GM23338 (cell line): ENCODE measurements around the gene HRH3. TPM values are rescaled to one million over a fixed set of nuclear protein-coding genes. Genes with fewer than 3 reads are reported as not detected.

Experiments
- ATAC-seq: fragments of 200-7000 bp; cut with Tn5 transposase; 3 replicates; pipeline ENCODE4 v1.9.1; 2020
- DNase-seq: peaks from one replicate; pipeline ENCODE4 v3.0.0-alpha.2; 2015; ENCODE audit warnings: low spot score
- H2AFZ ChIP-seq: fragments of 200-600 bp; sonication (generic); 2 replicates; pipeline ENCODE4 v1.8.0; 2016; ENCODE audit warnings: antibody characterized with exemption, mild to moderate bottlenecking, moderate library complexity
- H3F3A ChIP-seq: fragments of 200-600 bp; sonication (generic); replicated peaks from 2 replicates; pipeline ENCODE4 v1.8.0; 2017; ENCODE audit warnings: antibody characterized with exemption, mixed run types, low read depth
- H3K27ac ChIP-seq: fragments of 200-600 bp; sonication (generic); 2 replicates; pipeline ENCODE4 v1.6.1; 2016; ENCODE audit warnings: low read depth
- H3K27me3 ChIP-seq: fragments of 200-600 bp; sonication (generic); 2 replicates; pipeline ENCODE4 v1.8.0; 2016; ENCODE audit warnings: mild to moderate bottlenecking, mixed run types, moderate library complexity; ENCODE audit not compliant: insufficient read depth
- H3K36me3 ChIP-seq: fragments of 200-600 bp; sonication (generic); 2 replicates; pipeline ENCODE4 v1.8.0; 2016; ENCODE audit warnings: mild to moderate bottlenecking; ENCODE audit not compliant: insufficient read depth
- H3K4me1 ChIP-seq: fragments of 200-600 bp; sonication (generic); 2 replicates; pipeline ENCODE4 v1.8.0; 2016; ENCODE audit warnings: mild to moderate bottlenecking, moderate library complexity; ENCODE audit not compliant: insufficient read depth
- H3K4me2 ChIP-seq: fragments of 200-600 bp; sonication (generic); 2 replicates; pipeline ENCODE4 v1.7.1; 2017; ENCODE audit warnings: mixed run types
- H3K4me3 ChIP-seq: fragments of 200-600 bp; sonication (generic); 2 replicates; pipeline ENCODE4 v1.6.1; 2016; ENCODE audit warnings: mixed run types
- H3K79me2 ChIP-seq: fragments of 200-600 bp; sonication (generic); replicated peaks from 2 replicates; pipeline ENCODE4 v1.8.0; 2017; ENCODE audit warnings: mild to moderate bottlenecking; ENCODE audit not compliant: insufficient read depth
- H3K9me2 ChIP-seq: fragments of 200-600 bp; sonication (generic); 2 replicates; pipeline ENCODE4 v1.8.0; 2017; ENCODE audit not compliant: insufficient read depth
- H4K20me1 ChIP-seq: fragments of 200-600 bp; sonication (generic); replicated peaks from 2 replicates; pipeline ENCODE4 v1.8.0; 2017; ENCODE audit warnings: mild to moderate bottlenecking; ENCODE audit not compliant: insufficient read depth
- H3K27ac Mint-ChIP-seq: 2 replicates; pipeline ENCODE4 v1.8.0; 2020; ENCODE audit warnings: inconsistent platforms, mild to moderate bottlenecking, moderate library complexity, mixed read lengths
- H3K27me3 Mint-ChIP-seq: 3 replicates; pipeline ENCODE4 v1.8.0; 2022; ENCODE audit warnings: low read depth, mild to moderate bottlenecking, moderate library complexity, mixed read lengths, inconsistent platforms; ENCODE audit not compliant: insufficient read depth, poor library complexity
- H3K36me3 Mint-ChIP-seq: 3 replicates; pipeline ENCODE4 v1.8.0; 2021; ENCODE audit warnings: low read depth, mild to moderate bottlenecking, inconsistent platforms, moderate library complexity, mixed read lengths
- H3K4me1 Mint-ChIP-seq: 3 replicates; pipeline ENCODE4 v1.8.0; 2020; ENCODE audit warnings: mild to moderate bottlenecking, inconsistent platforms, mixed read lengths
- H3K4me3 Mint-ChIP-seq: 3 replicates; pipeline ENCODE4 v1.8.0; 2021; ENCODE audit warnings: moderate library complexity, mild to moderate bottlenecking, inconsistent platforms, mixed read lengths
- H3K9me3 Mint-ChIP-seq: 3 replicates; pipeline ENCODE4 v1.8.0; 2020; ENCODE audit warnings: moderate library complexity, mild to moderate bottlenecking, inconsistent platforms, mixed read lengths
- CREB1 ChIP-seq: fragments of 250-450 bp; sonication (Bioruptor Pico); IDR thresholded peaks from 2 replicates; pipeline ENCODE4 v1.5.0; 2020; ENCODE audit warnings: low read depth, mild to moderate bottlenecking, moderate library complexity
- CTCF ChIP-seq, 2 experiments: fragments of 200-600 bp in 1 of 2; sonication (generic) in 1 of 2; conservative IDR thresholded peaks; 2 replicates each; pipeline versions ENCODE4 v1.5.1 to v1.6.1; 2016 to 2017; ENCODE audit warnings: antibody characterized with exemption in 2 of 2, low read depth in 2 of 2, mild to moderate bottlenecking in 2 of 2, moderate library complexity in 1 of 2
- ETS1 ChIP-seq: IDR thresholded peaks from 2 replicates; pipeline ENCODE4 v1.6.1; 2016; ENCODE audit warnings: antibody characterized with exemption
- EZH2 ChIP-seq: fragments of 200-600 bp; sonication (generic); IDR thresholded peaks from one replicate; pipeline ENCODE4 v1.8.0; 2017; ENCODE audit warnings: antibody characterized with exemption, mild to moderate bottlenecking, low read depth; ENCODE audit not compliant: unreplicated experiment
- EZH2phosphoT487 ChIP-seq: fragments of 200-600 bp; sonication (generic); IDR thresholded peaks from one replicate; pipeline ENCODE4 v1.8.1; 2018; ENCODE audit warnings: antibody characterized with exemption; ENCODE audit not compliant: unreplicated experiment
- JUNB ChIP-seq: IDR thresholded peaks from one replicate; pipeline ENCODE4 v1.6.1; 2016; ENCODE audit warnings: antibody characterized with exemption; ENCODE audit not compliant: unreplicated experiment
- NANOG ChIP-seq: IDR thresholded peaks from 2 replicates; pipeline ENCODE4 v1.6.1; 2016; ENCODE audit warnings: antibody characterized with exemption, borderline replicate concordance
- POLR2AphosphoS5 ChIP-seq: IDR thresholded peaks from 2 replicates; pipeline ENCODE4 v1.6.1; 2016; ENCODE audit warnings: antibody characterized with exemption, low read depth
- REST ChIP-seq: IDR thresholded peaks from one replicate; pipeline ENCODE4 v1.6.1; 2018; ENCODE audit warnings: antibody characterized with exemption; ENCODE audit not compliant: unreplicated experiment
- STAT1 ChIP-seq: IDR thresholded peaks from one replicate; pipeline ENCODE4 v1.6.1; 2016; ENCODE audit warnings: antibody characterized with exemption; ENCODE audit not compliant: unreplicated experiment
- ZNF114 ChIP-seq: fragments of 250-450 bp; sonication (Bioruptor Pico); IDR thresholded peaks from 2 replicates; pipeline ENCODE4 v1.5.0; 2020; ENCODE audit warnings: mild to moderate bottlenecking, moderate library complexity
- ZNF331 ChIP-seq: fragments of 250-450 bp; sonication (Bioruptor Pico); IDR thresholded peaks from 2 replicates; pipeline ENCODE4 v1.5.0; 2020; ENCODE audit warnings: low read depth, mild to moderate bottlenecking, moderate library complexity
- polyA plus RNA-seq: library from polyadenylated mRNA; unstranded; fragments of >200 nt; fragmentation: Nextera tagmentation; extraction: Ambion mirVana; gene quantifications from 2 replicates; pipeline ENCODE4 v1.2.1, GENCODE V29; 2016
- total RNA-seq: library from RNA; depleted of rRNA; stranded (reverse); fragments of >200 nt; shearing (Covaris generic); gene quantifications from 2 replicates; pipeline ENCODE4 v1.2.3, GENCODE V29; 2014
- TF ChIP-seq, protein P1 (sequence below): fragments of 250-450 bp; sonication (Bioruptor Pico); IDR thresholded peaks from 2 replicates; pipeline ENCODE4 v1.5.0; 2020; ENCODE audit warnings: mild to moderate bottlenecking, moderate library complexity

The HRH3 gene
- total and polyA plus RNA-seq, 2 experiments from 2014 or later: 1.5 to 5.2 TPM

- TF ChIP-seq CREB1 (CRISPR knock-in tag) (no peak), ZNF114 (CRISPR knock-in tag) (no peak), POLR2AphosphoS5 (no peak), CTCF (conservative IDR thresholded peaks at IDR 0.05; ENCODE audit: low read depth in 2 of 2) (no peak), NANOG (no peak), ETS1 (no peak), EZH2phosphoT487 (no peak), EZH2 (no peak), REST (no peak), STAT1 (no peak), JUNB (no peak), ZNF331 (CRISPR knock-in tag) (no peak)
- TF ChIP-seq, protein P1, sequence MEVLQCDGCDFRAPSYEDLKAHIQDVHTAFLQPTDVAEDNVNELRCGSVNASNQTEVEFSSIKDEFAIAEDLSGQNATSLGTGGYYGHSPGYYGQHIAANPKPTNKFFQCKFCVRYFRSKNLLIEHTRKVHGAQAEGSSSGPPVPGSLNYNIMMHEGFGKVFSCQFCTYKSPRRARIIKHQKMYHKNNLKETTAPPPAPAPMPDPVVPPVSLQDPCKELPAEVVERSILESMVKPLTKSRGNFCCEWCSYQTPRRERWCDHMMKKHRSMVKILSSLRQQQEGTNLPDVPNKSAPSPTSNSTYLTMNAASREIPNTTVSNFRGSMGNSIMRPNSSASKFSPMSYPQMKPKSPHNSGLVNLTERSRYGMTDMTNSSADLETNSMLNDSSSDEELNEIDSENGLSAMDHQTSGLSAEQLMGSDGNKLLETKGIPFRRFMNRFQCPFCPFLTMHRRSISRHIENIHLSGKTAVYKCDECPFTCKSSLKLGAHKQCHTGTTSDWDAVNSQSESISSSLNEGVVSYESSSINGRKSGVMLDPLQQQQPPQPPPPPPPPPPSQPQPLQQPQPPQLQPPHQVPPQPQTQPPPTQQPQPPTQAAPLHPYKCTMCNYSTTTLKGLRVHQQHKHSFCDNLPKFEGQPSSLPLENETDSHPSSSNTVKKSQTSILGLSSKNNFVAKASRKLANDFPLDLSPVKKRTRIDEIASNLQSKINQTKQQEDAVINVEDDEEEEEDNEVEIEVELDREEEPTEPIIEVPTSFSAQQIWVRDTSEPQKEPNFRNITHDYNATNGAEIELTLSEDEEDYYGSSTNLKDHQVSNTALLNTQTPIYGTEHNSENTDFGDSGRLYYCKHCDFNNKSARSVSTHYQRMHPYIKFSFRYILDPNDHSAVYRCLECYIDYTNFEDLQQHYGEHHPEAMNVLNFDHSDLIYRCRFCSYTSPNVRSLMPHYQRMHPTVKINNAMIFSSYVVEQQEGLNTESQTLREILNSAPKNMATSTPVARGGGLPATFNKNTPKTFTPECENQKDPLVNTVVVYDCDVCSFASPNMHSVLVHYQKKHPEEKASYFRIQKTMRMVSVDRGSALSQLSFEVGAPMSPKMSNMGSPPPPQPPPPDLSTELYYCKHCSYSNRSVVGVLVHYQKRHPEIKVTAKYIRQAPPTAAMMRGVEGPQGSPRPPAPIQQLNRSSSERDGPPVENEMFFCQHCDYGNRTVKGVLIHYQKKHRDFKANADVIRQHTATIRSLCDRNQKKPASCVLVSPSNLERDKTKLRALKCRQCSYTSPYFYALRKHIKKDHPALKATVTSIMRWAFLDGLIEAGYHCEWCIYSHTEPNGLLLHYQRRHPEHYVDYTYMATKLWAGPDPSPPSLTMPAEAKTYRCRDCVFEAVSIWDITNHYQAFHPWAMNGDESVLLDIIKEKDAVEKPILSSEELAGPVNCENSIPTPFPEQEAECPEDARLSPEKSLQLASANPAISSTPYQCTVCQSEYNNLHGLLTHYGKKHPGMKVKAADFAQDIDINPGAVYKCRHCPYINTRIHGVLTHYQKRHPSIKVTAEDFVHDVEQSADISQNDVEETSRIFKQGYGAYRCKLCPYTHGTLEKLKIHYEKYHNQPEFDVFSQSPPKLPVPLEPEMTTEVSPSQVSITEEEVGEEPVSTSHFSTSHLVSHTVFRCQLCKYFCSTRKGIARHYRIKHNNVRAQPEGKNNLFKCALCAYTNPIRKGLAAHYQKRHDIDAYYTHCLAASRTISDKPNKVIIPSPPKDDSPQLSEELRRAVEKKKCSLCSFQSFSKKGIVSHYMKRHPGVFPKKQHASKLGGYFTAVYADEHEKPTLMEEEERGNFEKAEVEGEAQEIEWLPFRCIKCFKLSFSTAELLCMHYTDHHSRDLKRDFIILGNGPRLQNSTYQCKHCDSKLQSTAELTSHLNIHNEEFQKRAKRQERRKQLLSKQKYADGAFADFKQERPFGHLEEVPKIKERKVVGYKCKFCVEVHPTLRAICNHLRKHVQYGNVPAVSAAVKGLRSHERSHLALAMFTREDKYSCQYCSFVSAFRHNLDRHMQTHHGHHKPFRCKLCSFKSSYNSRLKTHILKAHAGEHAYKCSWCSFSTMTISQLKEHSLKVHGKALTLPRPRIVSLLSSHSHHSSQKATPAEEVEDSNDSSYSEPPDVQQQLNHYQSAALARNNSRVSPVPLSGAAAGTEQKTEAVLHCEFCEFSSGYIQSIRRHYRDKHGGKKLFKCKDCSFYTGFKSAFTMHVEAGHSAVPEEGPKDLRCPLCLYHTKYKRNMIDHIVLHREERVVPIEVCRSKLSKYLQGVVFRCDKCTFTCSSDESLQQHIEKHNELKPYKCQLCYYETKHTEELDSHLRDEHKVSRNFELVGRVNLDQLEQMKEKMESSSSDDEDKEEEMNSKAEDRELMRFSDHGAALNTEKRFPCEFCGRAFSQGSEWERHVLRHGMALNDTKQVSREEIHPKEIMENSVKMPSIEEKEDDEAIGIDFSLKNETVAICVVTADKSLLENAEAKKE (CRISPR knock-in tag): no peak
- Mint-ChIP-seq H3K27me3 (peaks cover 6% of the 10 kb centered on the region), H3K4me1 (peaks cover 2% of the 10 kb centered on the region; the same call in 1 of the 3 replicates), H3K4me3 (no peak overlapping the region), H3K36me3 (peaks cover 43% of the 10 kb centered on the region), H3K9me3 (no peaks in the 10 kb centered on the region), H3K27ac (no peak overlapping the region)
- ATAC-seq: no peak
- H3F3A ChIP-seq: no peaks in the 10 kb centered on the region
- no peak for DNase-seq
- no peak overlapping the region for H3K4me2 ChIP-seq
- no peak overlapping the region for H2AFZ ChIP-seq
- no peaks in the 10 kb centered on the region for H3K79me2 ChIP-seq
- H3K27ac ChIP-seq: no peak overlapping the region
- no peaks in the 10 kb centered on the region for H3K9me2 ChIP-seq
- H3K4me3 ChIP-seq: no peak overlapping the region
- no peaks in the 10 kb centered on the region for H3K27me3 ChIP-seq
- no peaks in the 10 kb centered on the region for H3K4me1 ChIP-seq
- H4K20me1 ChIP-seq: no peaks in the 10 kb centered on the region
- H3K36me3 ChIP-seq: no peaks in the 10 kb centered on the region; the same call in 1 of the 2 replicates
Measured at GRCh38 chr20:62202676-62203377, 17.3 kb downstream of the HRH3 start.
